GM19463 (cell line): ENCODE data around the gene DNAH1.

Experiments
- ATAC-seq: cut with Tn5 transposase; IDR thresholded peaks from one replicate; pipeline ENCODE4 v1.9.1; 2021; ENCODE audit warnings: mild to moderate bottlenecking, moderate library complexity; ENCODE audit not compliant: unreplicated experiment

Gene DNAH1

DNA sequence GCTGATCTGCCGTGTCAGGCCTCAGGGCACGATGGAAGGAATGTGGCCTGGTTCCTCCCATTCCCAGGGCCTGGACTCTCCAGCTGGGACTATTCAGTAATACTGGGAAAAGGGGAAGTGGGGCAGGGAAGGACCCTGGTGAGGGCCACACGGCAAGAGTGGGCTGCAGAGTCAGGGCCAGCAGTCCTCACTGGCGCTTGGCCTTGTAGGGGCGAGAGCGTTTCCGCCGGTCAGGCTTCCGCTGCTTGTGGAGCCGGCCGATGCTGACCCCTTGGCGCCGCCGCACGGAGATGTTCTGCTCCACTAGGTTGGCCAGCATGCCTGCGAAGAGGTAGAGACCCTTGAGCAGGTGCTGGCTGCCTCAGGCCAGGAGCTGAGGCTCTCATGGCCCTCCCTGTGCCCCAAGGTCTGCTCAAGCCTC lies 86.0 kb downstream of the DNAH1 start:
- no peak for ATAC-seq

DNA sequence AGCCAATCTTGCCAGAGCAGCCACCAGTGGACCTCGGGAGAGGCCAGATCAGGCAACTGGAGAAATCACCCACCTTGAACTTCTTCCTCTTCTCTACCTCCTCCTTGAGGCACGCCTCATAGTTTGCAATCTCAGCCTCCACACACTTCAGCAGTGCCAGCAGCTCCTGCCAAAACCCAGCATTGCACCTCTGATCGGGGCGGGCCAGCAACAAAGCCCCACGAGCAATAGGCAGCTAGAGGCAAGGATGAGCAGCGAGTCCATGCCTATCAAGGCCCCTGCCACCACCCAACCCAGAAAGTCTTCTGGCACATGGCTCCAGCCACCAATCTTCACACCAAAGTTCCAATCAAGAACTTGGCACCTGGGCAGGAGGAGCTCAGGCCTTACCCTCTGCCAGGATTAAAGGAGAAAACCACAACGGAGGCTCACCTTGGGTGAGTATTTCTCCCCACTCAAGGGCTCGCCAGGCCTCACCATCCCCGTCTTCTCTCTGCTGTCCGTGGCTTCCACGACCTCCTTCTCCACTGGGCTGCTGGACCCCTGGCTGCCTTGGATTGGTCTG lies 86.7 kb downstream of the DNAH1 start:
- no peak for ATAC-seq

- no peak for ATAC-seq
These were observed 87.2 kb downstream of the DNAH1 start for GRCh38 chr3:52403271-52403841.

GRCh38 chr3:52403955-52404354 lies 87.8 kb downstream of the DNAH1 start:
- no peak for ATAC-seq

GRCh38 chr3:52404391-52404790 lies 88.3 kb downstream of the DNAH1 start:
- no peak for ATAC-seq

DNA sequence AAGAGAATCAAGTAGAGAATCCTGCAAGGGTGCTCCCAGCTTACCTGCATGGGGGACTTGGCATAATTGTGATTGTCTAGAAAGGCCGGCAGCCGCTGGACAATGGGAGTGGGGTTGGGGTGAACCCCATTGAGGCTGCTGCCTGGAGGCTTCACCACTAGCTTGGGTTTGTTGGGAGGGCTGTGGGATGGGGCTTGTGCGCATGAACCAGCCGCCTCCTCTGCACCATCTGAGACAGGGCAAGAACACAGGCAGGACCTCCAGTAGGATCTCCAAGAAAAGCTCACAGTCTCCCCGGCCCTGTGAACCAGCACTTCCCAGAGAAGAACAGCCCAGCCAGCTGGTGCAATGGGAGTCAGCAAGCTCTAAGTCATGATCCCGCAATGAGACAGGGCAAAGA lies 88.9 kb downstream of the DNAH1 start:
- ATAC-seq: no peak

- ATAC-seq: no peak
These were observed 89.5 kb downstream of the DNAH1 start for GRCh38 chr3:52405601-52406110.

DNA sequence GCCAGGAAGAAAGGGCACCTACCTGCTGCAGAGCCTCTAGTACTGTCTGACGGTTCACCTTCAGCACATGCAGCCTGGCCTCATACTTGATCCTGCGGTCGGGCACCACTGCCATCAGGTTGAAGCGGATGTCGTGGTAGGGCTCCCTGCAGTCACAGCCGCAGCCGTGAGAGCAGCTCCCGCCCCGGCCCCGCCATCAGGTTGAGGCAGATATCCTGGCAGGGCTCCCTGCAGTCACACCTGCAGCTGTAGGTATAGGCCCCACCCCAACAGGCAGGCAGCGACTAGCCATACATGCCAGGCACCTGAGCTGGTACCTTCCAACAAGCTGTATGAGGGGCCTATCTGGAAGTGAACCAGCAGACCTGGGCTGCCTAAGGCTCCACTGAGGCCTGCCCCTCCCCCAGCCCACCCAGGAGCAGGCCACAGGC lies 90.1 kb downstream of the DNAH1 start:
- no peak for ATAC-seq

DNA sequence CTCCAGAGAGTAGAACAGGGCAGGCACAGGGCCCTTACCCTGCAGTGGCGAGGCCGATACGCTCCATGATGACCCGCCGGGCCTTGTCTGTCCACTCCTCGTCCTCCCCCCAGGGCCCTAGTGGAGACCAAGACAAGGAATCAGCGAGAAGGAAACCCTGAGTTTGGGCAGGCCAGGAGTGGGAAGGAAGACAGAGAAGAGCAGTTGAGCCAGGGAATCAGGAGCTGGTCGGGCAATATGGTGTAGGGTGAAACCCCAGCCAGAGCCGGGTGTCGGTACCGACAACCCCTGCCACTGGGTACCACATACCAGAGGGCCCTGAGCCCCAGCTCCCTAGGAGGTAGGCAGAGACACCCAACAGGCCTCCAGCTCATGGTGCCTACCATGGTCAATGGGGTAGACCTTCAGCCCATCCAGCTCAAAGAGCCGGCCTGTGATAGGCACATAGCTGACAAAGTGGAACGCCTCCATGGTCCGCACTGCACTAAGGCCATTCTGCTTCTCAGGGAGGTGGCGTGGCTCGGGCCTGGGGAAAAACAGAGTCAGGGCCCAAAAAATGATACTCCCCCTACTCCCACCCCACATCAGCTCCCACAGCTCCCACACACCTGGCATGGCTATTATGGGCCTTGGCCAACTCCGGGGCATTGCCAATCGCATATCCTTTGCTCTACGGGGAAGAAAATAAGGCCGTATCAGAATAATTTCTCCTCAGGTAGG lies 90.8 kb downstream of the DNAH1 start:
- ATAC-seq: no peak

- ATAC-seq: no peak
These were observed 91.7 kb downstream of the DNAH1 start for GRCh38 chr3:52407779-52408178.

GRCh38 chr3:52408466-52408865 lies 92.3 kb downstream of the DNAH1 start:
- no peak for ATAC-seq

GRCh38 chr3:52415800-52416199 lies 99.7 kb downstream of the DNAH1 start:
- ATAC-seq: no peak

- ATAC-seq: no peak
These were observed 104.3 kb downstream of the DNAH1 start for GRCh38 chr3:52420388-52420787.

GRCh38 chr3:52422669-52423068 lies 106.5 kb downstream of the DNAH1 start:
- ATAC-seq: no peak

DNA sequence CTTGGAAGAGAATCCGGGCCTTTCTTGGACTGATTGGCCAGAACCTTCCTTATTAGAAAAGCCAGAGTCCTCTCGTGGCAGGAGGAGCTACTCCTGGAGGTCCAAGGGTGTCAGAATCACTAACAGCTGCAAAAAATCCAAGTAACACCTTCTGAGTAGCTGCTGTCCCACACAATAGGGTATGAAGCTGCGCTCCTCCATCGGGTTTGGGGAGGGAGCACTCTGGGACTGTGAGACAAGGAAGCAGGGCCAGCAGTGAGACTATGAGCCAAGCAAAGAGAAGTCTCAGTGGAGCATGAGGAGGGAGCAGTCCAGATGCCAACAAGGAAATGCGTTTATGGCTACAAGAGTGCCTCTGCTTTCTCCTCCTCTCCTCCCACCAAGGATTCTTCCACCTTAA lies 107.1 kb downstream of the DNAH1 start:
- no peak for ATAC-seq

DNA sequence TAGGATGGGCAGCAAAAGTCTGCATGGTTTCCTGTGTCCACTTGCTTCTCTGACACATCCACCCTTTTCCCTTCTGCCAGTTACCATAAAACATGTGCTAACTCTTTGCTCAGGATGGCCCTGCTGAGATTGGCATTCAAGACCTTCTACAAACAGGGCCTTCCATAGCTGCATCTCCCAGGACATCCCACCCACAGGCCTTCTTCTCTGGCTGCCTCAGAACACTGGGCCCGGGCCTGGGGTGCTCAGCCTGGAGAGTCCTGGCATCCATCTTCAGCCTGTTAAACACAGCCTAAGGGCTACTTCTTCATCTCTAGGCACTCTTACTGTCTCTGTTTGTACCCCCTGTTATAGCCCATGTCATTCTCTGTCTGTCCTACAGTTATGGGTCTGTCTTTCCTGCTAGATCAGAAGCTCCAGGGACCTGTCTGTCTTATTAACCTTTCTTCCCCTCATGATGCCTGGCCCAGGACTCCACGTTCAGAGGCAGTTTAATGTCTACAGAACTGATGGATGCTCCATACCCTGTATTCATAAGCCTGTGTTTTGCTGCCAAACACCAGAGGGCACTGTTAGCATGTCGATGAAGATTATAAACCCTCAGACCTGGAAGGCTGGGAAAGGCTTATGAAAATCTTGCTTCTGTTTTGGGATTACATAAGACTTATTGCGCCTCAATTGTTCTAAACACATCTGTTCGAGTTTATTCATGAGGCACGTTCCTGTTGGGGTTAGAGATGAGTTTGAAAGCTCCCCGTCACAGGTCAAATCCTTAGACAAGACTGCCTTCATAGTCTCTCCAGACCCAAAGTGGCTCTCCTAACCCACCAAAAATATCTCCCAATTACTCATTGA lies 112.3 kb downstream of the DNAH1 start:
- no peak for ATAC-seq

DNA sequence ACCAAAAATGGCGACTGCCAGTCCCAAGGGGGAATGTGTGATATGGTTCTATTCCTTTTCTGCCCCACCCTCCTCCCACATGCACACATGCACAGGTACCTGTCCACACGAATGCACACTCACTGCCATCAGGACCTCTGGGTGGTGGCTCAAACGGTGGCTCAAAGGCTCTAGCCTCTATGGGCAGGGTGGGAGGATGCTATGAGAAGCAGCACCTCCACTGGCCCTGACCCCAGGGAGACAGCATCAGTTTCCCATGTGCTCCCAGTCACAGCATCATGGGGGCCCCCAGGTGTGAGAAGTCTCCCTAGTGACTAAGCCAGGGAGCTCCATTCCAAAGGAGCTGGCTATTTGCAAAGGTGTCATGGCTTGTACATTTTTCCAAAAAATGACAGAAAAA lies 112.9 kb downstream of the DNAH1 start:
- no peak for ATAC-seq

GRCh38 chr3:52429779-52430415 lies 113.8 kb downstream of the DNAH1 start:
- ATAC-seq: no peak

GRCh38 chr3:52430416-52430810 lies 114.3 kb downstream of the DNAH1 start:
- no peak for ATAC-seq

GRCh38 chr3:52431459-52432223 lies 115.5 kb downstream of the DNAH1 start:
- ATAC-seq: no peak
